Islet of Langerhans (tissue), 1 donor: ENCODE measurements around the gene UBL7.
"Not testable (repeated sequence)": the region's sequence is repeated elsewhere in the genome, so short reads cannot be mapped to it uniquely, and the experiment has no call there.

ENCODE experiments used
- FAIRE-seq: peaks from one replicate; lab custom pipeline; 2011; peaks lifted over from hg19 to GRCh38; lab: Jason Lieb, UNC

Gene UBL7, protein sequence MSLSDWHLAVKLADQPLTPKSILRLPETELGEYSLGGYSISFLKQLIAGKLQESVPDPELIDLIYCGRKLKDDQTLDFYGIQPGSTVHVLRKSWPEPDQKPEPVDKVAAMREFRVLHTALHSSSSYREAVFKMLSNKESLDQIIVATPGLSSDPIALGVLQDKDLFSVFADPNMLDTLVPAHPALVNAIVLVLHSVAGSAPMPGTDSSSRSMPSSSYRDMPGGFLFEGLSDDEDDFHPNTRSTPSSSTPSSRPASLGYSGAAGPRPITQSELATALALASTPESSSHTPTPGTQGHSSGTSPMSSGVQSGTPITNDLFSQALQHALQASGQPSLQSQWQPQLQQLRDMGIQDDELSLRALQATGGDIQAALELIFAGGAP

DNA sequence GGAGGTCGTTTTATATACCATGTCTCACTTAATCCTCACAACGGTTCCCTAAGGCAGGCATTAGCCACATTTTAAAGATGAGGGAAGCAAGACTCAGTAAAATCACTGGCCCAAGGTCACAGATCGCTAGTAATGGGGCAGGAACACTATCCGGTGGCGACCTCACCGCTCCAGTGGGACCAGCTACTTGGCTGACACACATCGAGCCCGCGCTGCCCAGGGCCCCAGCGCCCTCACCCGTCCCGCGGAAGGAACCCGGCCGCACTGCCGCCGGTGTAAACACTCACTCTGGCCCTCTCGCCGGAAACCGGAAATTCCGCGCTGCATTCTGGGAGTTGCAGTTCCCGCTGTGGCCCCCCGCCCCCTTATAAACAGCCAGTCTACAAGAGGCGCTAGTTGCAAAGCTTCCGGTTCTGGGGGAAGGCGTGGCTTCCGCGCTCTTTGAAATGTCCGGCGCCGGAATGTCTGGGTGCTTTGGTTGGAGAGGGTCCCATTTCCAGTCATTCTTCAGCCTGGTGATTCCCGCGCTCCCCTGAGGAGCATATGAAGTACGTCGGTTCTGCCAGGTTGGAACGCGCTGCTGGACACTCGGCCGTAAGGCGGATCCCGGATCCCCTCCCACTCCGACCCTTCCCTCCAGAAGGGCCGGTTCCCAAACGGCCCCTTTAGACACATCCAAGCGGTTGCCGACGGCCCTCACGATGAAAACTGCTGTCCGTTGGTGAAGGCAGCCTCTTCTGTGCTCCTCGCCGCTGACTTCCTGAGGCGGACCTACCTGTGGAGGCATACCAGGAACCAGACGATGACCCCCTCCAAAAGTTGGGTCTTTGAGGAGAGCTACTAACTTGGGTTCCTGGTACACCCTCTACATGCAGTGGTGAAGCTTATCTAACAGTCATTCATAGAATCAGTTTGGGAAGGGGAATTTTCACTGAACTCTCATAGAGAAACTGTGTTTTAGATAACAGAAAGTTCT is at the start of gene UBL7:
TSS of gene UBL7 (minus strand) at position 290 of the 976 bp plus-strand sequence. CDS start 2,293 bp downstream, outside the sequence.
- no peak for FAIRE-seq

DNA sequence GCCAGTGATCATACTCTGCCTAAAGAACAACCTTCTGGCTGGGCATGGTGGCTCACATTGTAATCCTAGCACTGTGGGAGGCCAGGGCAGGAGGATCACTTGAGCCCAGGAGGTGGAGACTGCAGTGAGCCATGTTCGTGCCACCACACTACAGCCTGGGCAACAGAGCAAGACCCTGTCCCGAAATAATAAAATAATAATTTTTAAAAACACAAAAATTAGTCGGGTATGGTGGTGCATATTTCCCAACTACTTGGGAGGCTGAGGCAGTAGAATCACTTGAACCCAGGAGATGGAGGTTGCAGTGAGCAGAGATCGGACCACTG is 45.5 kb upstream of the UBL7 start:
- FAIRE-seq: no peak

DNA sequence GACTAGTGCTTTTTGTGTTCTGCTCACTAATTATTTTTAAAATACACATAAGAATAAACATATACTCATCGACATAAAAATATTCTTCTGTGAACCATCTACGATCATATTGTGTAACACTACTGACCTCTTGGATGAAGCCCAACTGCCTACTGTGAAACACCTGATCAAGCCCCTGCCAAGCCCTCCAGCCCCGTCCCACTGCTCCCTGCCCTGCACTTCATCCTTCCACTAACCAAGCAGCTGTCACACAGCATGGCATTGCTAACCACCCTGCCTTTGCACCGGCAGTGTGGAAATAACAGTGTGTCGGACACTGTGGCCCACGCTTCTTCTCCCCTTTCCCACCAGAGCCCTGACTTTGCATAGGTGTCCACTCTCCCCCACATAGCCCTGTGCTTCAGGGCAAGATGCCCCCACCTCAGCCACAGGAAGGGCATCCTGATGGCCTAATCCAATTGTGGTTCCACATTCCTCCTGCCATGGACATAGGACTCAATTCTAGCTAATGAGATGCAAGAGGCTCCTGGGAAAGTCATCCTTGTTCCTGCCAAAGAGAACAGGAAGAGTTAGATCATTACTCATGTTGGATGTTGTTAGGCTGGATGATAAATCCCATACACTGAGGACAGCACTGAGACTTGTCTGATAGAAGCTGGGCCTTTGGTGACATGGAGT is 45.0 kb upstream of the UBL7 start:
- FAIRE-seq: no peak

DNA sequence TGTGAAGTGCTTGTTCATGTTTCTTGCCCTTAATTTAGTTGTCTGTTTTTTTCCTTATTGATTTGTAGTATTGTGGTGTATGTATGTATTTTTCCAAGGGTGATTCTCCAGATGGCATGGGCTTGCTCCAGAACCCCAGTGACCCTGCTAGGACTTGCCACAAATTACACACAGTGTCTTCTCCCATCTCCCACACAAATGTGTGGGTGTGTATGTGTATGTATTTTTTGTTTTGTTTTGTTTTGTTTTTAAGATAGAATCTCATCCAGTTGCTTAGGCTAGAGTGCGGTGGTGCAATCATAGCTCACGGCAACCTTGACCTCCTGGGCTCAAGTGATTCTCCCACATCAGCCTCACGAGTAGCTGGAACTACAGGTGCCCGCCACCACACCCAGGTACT is 43.9 kb upstream of the UBL7 start:
- no peak for FAIRE-seq

GRCh38 chr15:74504418-74504817 is 43.5 kb upstream of the UBL7 start:
- no peak for FAIRE-seq

DNA sequence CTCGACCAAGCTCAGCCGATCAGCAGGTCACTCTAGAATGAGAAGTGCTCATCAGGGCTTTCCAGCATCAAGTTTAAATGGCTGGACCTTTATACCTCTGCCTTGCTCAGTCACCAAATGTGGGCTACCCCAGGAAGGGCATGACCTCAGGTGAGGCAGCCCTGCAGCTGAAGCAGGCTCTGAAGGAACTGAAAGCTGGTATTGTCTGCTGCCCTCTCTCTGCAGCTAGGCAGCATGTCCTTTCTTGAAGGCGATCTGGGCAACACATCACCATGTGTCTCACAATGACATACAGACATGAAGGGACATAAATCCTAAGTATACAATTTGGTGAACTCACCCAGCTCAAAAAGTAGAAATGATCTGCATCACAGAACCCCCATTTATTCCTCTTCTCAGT is 41.3 kb upstream of the UBL7 start:
- no peak for FAIRE-seq

DNA sequence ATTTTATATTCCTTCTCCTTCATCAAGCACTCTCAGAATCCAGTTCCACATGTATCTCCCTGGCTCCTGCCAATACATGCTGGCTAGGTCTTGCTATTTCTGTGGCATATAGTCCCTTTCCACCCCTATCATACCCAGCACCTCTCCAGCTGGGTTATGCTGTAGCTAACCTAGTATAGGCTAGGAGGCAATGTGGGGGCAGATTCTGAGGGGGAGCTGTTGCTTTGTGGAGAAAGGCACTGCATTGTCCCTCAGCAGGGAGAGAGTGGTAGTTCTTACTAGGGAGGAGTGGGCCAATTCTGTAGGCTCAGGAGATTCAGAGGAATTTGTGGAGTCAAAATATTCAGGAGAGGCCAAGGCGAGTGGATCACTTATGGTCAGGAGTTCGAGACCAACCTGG is 39.4 kb upstream of the UBL7 start:
- no peak for FAIRE-seq

DNA sequence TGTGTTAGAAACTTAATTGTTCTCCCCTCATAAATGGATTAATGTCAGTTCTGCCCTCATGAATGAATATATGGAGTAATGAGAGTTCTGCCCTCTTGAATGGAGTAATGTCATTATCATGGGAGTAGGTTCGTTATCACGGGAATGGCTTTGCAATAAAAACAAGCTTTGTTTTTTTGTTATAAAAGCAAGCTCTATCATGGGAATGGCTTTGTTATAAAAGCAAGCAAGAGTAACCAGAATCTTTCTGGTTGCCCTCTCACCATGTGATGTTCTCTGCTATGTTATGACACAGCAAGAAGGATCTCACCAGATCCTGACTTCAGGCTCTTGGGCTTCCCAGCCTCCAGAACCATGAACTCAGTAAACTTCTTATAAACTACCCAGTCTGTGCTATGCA is 38.4 kb upstream of the UBL7 start:
- no peak for FAIRE-seq

GRCh38 chr15:74497584-74497983 is 36.6 kb upstream of the UBL7 start:
- FAIRE-seq: no peak

DNA sequence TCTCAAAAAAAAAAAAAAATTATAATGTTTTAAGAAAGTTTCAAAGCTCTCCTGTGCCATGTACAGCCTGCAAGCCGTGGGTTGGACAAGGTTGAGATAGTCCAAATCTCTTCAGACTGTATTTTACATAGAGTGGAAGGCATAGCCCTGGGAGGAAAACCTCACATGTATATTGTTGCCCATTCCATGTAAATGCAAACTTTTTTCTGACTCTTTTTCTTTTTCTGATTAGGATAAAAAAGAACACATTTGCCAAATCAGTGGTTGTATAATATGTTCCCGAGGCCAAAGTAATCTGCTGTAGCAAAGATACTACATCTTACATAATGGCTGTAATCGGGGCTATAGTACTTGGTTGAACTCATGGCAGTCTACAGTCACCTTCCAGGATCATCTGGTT is 35.7 kb upstream of the UBL7 start:
- no peak for FAIRE-seq

- no peak for FAIRE-seq
These were observed 29.4 kb upstream of the UBL7 start for GRCh38 chr15:74490339-74490689.

DNA sequence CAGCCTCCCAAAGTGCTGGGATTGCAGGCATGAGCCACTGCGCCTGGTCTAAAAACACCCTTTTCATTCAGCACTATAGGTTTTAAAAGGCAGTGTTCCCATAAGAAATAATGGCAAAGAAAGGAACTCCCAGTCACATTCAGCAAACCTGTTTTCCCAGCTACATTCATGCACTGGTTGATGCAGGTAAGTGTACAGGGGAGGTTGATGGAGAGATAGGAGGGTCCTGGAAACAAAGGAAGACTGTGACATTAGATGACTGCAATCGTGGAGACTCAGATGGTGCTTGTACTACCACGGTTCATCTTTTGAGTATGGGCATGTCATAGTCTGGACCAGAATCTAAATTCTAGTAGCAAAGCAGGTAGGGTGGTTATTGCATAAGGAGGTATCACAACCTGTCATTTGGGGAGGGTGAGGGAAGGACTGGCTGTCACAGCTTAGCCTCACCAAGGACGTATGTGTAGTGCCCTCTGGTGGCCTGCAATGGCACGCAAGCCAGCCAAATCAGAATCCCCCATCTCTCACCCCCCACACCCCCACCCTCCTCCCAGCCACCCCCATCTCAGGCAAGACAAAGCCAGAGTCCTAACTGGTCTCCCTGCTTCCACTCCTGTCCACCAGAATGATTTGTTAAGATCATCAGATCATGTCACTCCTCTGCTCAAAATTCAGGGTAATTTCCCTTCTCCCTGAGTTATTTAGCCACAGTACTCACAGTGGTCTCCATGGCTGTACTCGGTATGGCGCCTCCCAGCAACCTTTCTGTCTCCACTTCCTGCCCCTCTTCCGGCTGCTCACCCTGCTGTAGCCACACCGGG is 28.8 kb upstream of the UBL7 start:
- FAIRE-seq: no peak

- no peak for FAIRE-seq
These were observed 27.8 kb upstream of the UBL7 start for GRCh38 chr15:74488776-74489175.

GRCh38 chr15:74482661-74483060 is 21.7 kb upstream of the UBL7 start:
- no peak for FAIRE-seq

DNA sequence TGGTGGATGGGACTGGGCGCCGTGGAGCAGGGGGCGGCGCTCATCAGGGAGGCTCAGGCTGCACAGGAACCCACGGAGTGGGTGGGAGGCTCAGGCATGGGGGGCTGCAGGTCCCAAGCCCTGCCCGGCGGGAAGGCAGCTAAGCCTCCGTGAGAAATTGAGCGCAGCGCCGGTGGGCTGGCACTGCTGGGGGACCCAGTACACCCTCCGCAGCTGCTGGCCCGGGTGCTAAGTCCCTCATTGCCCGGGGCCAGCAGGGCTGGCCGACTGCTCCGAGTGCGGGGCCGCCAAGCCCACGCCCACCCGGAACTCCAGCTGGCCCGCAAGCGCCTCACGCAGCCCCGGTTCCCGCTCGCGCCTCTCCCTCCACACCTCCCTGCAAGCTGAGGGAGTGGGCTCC is 19.4 kb upstream of the UBL7 start:
- not testable (repeated sequence) for FAIRE-seq

DNA sequence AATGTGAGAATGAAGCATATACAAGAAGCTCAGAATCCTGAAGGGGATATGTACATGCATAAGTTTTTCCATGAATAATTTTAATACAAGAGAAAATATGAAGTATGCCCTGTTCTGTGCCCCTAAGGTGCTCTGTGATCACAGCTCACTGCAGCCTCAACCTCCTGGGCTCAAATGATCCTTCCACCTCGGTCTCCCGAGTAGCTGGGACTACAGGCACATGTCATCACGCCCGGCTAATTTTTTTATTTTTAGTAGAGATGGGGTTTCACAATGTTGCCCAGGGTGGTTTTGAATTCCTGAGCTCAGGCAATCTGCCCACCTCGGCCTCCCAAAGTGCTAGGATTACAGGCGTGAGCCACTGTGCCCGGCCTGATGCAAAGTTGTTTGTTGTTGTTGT is 10.7 kb upstream of the UBL7 start:
- FAIRE-seq: not testable (repeated sequence)

GRCh38 chr15:74470631-74471395 is 9.9 kb upstream of the UBL7 start:
- no peak for FAIRE-seq

GRCh38 chr15:74468341-74469032 is 7.5 kb upstream of the UBL7 start:
- no peak for FAIRE-seq

GRCh38 chr15:74466570-74466969 is 5.6 kb upstream of the UBL7 start:
- no peak for FAIRE-seq

- FAIRE-seq: no peak
These were observed 3.9 kb upstream of the UBL7 start for GRCh38 chr15:74464897-74465296.

GRCh38 chr15:74464216-74464615 is 3.3 kb upstream of the UBL7 start:
- FAIRE-seq: no peak
